ENCODE data around the gene ATP5PB.

- TF ChIP-seq JUND (IDR thresholded peaks at IDR 0.05) (no peak), EZH2 (IDR thresholded peaks at IDR 0.05) (no peak), CTCF (IDR thresholded peaks at IDR 0.05 in 2 of 3, conservative IDR thresholded peaks at IDR 0.05 in 1 of 3; ENCODE audit: borderline replicate concordance in 1 of 3, insufficient read depth in 1 of 3, low read depth in 2 of 3, low read length in 2 of 3) (peak; percentile 59 to 84 (median 67)), POLR2A (IDR thresholded peaks at IDR 0.05; ENCODE audit: borderline replicate concordance, extremely low read depth, insufficient read depth, insufficient read length) (no peak), ZNF274 (IDR thresholded peaks at IDR 0.05; ENCODE audit: low read depth, low read length) (no peak), ATF3 (IDR thresholded peaks at IDR 0.05) (no peak), REST (IDR thresholded peaks at IDR 0.05; ENCODE audit: low read depth) (no peak)
These were observed 32.3 kb downstream of the ATP5PB start for GRCh38 chr1:111481387-111482221.

Measured in HCT116 (cell line).